GM19468 (cell line): ENCODE results near the gene HOXA9.

Experiments
- ATAC-seq: cut with Tn5 transposase; IDR thresholded peaks from one replicate; pipeline ENCODE4 v1.9.1; 2021; ENCODE audit warnings: mild to moderate bottlenecking, moderate library complexity, moderate number of reproducible peaks; ENCODE audit not compliant: unreplicated experiment; ENCODE audit errors: extremely low read depth

HOXA9 gene

DNA sequence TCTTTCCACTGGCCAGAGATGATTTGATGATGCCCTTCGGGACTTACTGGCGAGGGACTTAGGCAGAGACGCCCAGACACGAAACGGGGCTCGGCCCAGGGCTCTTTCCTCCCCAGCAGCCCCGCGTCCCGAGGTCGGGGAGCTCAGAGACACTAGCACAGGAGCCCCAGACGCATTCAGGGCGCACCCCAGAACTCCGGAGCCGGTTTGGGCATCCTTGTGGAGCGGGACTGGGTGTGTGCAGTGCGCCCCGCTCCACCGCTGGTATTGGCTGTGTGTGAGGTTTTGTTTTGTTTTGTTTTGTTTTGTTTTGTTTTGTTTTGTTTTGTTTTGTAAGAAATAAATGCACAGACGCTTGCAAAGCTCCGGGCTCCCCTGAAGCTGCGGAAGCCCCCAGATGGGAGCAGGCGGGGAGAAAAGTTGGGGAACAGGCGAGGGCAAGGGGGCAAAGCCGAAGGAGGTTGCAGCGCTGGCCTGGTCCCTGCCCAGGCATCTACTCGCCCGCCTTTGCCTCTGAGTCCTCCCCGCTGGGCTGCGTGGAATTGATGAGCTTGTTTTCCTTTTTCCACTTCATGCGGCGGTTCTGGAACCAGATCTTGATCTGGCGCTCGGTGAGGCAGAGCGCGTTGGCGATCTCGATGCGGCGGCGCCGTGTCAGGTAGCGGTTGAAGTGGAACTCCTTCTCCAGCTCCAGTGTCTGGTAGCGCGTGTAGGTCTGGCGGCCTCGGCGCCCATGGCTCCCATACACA is 20.0 kb downstream of the HOXA9 start:
- no peak for ATAC-seq

GRCh38 chr7:27144781-27145164 is 20.6 kb downstream of the HOXA9 start:
- ATAC-seq = no peak

GRCh38 chr7:27143950-27144780 is 21.2 kb downstream of the HOXA9 start:
- no peak for ATAC-seq

DNA sequence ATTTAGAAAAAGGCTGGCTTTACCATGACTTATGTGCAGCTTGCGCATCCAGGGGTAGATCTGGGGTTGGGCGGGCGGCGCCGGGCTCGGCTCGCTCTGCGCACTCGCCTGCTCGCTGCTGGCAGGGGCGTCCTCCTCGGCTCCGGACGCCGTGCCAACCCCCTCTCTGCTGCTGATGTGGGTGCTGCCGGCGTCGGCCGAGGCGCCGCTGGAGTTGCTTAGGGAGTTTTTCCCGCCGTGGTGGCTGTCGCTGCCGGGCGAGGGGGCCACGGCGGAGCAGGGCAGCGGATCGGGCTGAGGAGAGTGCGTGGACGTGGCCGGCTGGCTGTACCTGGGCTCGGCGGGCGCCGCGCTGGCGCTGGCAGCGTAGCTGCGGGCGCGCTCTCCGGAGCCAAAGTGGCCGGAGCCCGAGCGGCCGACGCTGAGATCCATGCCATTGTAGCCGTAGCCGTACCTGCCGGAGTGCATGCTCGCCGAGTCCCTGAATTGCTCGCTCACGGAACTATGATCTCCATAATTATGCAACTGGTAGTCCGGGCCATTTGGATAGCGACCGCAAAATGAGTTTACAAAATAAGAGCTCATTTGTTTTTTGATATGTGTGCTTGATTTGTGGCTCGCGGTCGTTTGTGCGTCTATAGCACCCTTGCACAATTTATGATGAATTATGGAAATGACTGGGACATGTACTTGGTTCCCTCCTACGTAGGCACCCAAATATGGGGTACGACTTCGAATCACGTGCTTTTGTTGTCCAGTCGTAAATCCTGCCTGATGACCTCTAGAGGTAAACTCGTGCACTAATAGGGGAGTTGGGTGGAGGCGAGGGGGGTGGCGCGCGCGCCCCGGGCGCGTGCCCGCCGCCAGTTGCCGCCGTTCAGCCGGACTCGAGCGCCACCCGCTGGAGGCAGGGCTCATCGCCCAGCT is 22.1 kb downstream of the HOXA9 start, which contains the start of gene HOXA5:
Gene HOXA5 (minus strand): TSS at position 659 of the 927 bp plus-strand sequence. CDS start 74 bp downstream, at position 585.
- no peak for ATAC-seq

DNA sequence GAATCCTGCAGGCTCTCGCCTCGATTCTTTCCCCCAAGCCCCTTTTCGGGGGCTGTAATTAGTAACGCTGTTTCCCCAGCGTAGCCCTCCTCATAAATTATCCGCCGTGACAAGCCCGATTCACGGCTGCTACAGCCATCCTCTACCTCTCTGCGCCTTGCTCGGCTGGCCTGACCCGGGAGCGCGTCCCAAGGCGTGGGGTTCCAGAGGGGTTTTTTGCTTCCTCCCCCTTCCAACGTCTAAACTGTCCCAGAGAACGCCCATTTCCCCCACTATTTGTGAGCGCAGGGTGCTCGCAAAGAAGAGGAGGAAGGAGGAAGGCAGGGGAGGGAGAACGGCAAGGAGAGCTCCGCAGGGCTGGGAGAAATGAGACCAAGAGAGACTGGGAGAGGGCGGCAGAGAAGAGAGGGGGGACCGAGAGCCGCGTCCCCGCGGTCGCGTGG is 22.7 kb downstream of the HOXA9 start:
- no peak for ATAC-seq

- ATAC-seq = no peak
These were observed 23.3 kb downstream of the HOXA9 start for GRCh38 chr7:27141923-27142579.

- ATAC-seq = no peak
These were observed 24.0 kb downstream of the HOXA9 start for GRCh38 chr7:27141137-27141922.

- no peak for ATAC-seq
These were observed 25.0 kb downstream of the HOXA9 start for GRCh38 chr7:27140126-27140857.

GRCh38 chr7:27139334-27140125 is 25.8 kb downstream of the HOXA9 start:
- ATAC-seq = no peak

DNA sequence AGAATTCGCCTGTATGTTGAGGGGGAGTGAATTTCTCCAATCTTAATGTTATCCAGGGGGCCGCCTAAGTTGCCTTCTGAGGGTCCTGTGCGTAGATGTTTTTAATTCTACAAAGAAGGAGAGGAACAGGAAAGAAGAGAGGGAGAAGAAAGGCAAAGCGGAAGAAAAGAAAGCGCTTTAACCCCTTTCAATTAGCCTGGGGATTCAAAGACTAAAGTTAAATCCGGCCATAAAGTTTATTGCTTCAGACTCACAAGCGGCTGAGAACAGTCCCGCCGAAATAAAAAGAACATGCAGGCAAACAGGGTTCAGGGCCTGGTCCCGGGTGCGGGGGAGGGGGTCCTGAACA is 26.4 kb downstream of the HOXA9 start:
- no peak for ATAC-seq

- ATAC-seq = no peak
These were observed 26.9 kb downstream of the HOXA9 start for GRCh38 chr7:27138472-27138871.

- no peak for ATAC-seq
These were observed 27.6 kb downstream of the HOXA9 start for GRCh38 chr7:27137640-27138315.

DNA sequence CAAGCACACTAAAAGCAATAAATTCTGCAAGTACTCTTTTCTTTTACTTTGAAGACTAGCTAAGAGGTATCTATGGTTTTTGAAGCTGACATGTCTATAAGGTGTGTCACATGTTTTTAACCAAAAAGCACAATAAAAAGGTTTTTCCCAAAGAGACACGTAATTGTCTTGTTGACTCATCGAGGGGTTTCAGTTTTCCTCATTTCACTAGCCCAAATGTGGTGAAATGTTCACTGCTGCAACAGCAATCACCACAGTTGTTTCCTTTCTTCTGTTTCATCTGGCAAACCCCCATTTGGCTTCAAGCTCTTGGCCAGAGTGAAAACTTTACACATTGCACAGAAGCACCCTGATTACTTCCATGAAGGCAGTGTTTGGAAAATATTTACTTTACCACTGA is 30.9 kb downstream of the HOXA9 start:
- no peak for ATAC-seq

DNA sequence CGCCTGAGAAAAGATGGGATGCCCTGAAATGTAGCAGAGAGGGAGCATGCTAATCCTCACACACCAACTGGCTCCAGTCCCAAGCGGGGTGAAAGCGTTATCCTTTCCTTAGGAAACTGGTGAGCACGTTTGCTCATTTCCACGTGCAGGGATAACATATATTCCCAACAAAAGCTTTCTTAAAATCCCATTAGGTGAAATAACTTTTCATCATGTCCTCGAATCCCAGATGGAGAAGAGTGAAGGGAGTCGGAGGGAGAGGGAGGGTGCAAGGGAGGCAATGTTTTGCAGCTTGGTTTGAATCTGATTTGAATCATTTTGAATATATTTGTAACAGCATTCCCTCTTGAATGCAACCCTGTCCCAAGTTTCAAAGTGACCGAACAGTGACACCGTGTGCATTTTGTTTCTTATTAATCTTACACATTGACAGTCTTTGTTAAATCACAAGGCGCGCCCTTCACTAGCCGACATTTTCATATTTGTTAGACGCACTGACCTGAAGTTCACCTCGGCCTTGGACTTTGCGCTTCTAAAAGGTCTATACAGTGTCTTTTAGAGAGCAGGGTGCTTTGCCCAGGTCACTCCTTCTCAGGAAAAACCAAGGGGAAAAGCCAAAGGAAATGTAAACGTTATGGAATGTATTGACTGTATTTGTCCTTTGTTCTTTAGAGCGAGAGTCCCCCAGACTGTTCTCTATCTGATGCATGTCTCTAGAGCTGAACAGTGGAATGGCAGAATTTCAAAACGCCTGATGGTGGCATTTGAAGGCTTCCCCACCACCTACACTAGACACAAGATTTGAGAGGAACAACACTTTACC is 31.7 kb downstream of the HOXA9 start:
- no peak for ATAC-seq

DNA sequence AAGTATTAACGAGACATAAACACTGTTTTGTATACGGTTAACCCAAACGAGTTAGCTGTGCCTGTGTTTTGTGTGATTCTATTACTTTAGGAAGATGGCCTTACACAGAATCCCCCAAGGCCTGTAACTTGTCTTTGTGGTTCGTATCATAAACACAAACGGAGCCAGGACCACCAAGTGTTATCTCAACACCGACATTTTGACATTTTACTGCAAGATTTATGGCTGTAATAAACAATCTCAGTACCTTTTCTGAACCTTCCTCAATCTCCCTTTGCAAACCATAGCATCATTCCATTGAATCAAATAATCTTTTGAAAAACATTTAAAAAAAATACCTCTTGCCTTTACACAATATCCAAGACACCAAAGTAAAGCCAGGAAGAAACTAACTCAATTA is 32.4 kb downstream of the HOXA9 start:
- ATAC-seq = no peak

- no peak for ATAC-seq
These were observed 33.1 kb downstream of the HOXA9 start for GRCh38 chr7:27132214-27132613.
